NCI-H2107 (cell line): Measurements from ENCODE around the gene ATP6V0C.
"Not testable (repeated sequence)": the region's sequence is repeated elsewhere in the genome, so short reads cannot be mapped to it uniquely, and the experiment has no call there.

Source experiments
- DNase-seq: peaks from one replicate; lab custom pipeline; 2025; lab: John Stamatoyannopoulos, UW

Gene ATP6V0C

DNA sequence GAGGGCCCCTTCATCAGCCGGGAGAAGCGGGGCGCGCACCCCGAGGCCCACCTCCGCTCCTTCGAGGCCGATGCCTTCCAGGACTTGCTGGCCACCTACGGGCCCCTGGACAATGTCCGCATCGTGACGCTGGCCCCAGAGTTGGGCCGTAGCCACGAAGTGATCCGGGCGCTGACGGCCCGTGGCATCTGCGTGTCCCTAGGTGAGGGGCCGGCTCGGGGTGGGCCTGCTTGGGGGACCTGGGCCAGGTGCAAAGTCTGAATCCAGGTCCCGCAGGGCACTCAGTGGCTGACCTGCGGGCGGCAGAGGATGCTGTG is 14.0 kb downstream of the ATP6V0C start:
- no peak for DNase-seq

DNA sequence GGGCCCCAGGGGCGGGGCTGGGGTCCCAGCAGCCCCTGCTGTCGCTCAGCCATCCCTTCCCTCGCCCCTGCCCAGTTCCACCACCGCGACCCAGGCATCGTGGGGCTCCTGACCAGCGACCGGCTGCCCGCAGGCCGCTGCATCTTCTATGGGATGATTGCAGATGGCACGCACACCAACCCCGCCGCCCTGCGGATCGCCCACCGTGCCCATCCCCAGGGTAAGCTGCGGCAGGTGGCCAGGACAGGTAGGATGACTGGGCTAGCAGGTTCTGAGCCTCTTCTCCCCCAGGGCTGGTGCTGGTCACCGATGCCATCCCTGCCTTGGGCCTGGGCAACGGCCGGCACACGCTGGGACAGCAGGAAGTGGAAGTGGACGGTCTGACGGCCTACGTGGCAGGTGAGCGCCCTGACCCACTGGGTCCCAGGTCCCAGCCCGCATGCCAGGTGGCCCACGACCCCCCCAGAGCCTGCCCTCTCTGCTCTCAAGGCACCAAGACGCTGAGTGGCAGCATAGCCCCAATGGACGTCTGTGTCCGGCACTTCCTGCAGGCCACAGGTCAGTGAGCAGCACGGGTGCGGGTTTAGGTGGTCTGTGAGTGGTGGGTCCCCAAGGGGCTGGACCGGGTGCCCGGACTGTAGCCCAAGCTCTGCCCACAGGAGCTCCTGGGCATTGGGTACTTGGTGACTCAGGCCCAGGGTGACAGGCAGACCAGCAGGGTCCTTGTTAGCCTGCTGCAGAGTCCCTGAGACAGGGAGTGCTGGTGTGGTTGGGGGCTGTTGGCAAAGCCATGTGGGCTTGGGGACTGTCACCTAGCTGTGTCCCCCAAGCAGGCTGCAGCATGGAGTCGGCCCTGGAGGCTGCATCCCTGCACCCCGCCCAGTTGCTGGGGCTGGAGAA is 14.7 kb downstream of the ATP6V0C start:
- DNase-seq, result no peak

DNA sequence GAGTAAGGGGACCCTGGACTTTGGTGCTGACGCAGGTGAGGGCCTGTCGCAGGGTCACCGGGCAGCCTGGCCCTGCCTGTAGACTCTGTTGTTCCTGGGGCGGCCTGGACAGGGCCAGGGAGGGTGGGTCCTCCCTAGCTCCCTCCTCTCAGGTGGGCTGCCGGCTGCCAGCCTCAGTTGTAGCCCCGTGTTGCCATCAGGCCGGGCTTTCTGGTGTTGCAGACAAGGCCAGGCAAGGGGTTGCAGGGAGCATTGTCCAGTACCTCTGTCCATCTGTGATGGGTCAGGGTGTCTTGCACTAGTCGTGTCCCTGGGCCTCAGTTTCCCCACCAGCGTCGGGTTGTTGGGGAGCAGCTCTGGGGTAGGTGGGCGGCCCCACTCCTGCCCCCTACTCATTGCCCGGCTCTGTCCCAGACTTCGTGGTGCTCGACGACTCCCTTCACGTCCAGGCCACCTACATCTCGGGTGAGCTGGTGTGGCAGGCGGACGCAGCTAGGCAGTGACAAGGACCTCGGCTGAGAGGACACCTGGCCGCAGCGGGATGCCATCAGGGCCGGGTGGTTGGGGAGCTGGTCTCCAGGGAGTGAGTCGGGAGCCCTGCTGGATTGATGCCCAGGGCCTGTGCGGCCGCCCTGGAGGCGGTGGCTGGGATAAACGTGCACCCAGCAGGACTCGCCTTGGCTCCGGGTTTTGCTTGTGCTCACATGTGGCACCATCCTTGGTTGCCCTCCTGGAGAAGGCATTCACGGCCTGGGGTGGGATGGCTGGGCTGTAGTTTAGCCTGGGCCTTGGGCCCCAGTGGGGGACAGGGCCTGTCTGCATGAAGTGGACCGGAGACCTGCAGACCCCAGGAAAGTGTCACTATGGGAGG is 15.5 kb downstream of the ATP6V0C start:
- DNase-seq, result no peak

DNA sequence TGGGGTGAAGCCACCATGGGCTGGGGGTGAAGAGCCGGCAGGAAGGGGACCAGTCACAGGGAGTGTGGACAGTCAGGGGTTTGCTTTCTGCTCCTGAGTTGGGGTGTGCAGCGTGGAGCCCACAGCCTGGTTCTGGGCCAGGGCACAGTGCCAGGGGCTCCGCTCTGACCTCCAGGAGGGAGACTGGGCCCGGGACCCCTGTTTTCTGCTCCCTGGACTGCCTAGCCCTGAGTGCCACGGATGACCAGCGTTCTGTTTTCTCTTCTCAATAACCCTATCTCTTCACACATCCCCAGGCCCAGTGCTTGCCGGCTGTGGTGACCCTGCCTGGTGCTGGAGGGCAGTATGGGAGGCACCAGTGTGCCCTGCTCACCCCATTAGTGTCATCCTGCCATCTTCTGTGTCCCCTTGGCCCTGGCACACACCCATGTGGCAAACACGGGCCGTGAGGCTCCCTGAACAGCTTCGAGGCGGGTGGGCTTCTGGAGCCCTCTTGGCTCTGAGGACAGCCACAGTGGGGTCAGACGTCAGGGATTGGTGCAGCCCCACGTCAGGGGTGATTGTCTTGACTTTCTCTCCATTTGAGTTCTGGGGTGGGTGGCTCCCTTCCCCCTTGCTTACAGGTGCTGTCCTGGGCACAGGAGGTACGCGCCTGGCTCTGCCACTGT is 16.3 kb downstream of the ATP6V0C start:
- DNase-seq, result no peak

DNA sequence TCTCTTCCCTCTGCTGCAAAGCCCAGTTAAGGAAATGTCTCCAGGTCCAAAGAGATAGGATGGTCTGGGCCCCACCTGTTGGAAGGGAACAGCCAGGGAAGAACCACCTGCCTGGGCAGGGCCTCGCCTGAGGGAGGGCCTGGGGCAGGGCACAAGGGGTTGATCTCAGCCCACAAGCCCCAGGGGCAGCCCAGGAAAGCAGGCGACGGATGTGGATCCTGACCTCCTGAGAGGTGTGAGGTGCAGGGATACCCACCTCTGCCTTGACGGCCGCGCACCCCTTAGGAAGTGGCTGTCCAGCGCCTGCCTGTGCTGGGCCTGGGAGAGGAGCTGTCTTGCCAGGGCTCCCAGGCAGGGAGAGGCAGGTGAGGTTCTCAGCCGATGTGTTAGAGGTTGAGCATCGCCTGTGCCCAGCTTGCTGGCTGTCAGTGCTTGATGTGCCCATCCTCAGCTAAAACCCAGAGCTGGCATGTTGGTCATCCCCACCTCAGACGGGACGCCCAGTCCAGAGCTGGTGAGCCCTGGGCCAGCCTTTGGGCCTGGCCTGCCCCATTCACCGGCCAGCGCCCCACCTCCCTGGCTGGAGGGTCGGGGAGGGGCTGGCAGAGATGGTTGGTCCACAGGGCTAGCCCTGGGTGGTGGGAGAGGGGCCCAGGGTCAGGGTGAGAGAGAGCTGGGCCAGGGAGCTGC is 17.0 kb downstream of the ATP6V0C start:
- DNase-seq, result no peak

DNA sequence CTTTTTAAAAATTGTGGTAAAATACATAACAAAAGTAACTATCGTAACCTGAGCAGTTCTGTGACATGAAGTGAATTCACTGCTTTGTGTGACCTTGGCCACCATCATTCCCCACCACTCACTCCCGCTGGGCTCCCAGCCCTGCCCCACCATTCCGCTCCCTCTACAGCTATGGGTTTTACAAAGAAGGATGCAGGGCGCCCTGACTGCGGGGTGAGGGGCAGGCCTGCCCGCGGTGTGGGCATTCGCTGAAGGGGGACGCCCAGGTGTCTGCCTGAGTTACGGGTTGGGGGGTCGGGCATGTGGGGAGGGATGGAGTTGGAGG is 17.6 kb downstream of the ATP6V0C start, which contains the start of gene CEMP1:
TSS of gene CEMP1 (minus strand) at position 38 of the 325 bp plus-strand sequence. CDS start 335 bp downstream, outside the sequence.
- no peak for DNase-seq

DNA sequence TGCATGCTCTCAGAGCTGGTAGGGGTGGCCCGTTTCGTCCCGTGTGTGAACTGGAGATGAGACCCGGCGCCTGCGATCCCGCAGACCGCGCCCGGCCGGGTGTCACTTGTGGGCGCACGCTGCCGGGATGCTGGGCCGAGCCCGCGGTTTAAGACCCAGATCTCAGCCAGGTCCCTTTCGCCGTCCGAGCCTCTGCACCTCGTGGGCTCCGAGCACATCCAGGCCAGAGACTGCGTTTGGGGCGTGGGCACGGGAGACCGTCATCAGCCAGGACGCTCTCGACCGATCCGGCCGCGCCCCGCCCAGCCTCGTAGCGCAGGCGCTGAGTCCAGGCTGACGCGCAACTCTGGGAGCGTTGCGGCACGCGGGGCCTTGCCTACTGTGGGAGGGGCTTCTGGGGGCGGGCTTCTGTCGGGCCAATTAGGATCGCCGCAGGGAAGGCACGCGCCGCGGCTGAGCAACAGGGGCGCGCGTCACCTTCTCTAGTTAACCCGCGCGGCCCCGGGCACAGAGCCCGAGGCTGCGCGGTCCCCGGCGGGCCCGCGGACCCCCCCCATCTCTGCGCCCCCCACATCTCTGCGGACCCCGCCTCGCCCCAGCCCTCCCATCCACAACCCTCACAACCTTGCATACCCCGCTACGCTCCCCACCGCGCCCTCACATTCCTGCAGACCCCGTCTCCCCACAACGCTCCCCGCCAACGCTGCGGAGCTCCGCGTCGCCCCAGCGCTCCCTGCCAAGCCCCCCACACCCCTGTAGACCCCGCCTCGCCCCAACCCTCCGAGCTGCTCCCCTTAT is 18.1 kb downstream of the ATP6V0C start:
- DNase-seq, result peak; percentile 95

DNA sequence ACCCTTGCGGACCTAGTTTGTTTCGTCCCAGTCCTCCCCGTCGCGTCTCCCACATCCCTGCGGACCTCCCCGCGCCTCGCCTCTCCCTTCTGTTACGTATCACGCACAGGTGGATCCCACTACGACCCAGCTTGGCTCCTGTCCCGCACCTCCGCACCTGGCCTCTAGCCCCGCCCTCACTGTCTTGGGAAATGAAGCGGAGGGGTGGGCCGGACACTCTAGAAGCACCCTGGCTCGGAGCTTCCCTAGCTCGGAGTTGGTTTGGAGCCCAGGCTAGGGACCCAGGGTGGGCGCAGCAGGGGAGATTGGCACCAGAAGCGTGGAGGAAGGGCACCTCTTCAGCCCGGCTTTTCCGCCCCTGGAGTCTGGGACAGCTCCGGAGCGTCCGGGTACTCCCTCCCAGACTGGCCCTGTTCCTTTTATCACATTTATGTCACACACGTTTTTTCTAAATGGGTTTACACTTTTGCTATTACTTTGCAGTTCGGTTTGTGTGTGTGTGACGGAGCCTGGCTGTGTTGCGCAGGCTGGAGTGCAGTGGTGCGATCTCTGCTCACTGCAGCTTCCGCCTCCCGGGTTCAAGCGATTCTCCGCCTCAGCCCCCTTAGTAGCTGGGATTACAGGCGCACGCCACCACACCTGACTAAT is 18.9 kb downstream of the ATP6V0C start:
- DNase-seq, result no peak

DNA sequence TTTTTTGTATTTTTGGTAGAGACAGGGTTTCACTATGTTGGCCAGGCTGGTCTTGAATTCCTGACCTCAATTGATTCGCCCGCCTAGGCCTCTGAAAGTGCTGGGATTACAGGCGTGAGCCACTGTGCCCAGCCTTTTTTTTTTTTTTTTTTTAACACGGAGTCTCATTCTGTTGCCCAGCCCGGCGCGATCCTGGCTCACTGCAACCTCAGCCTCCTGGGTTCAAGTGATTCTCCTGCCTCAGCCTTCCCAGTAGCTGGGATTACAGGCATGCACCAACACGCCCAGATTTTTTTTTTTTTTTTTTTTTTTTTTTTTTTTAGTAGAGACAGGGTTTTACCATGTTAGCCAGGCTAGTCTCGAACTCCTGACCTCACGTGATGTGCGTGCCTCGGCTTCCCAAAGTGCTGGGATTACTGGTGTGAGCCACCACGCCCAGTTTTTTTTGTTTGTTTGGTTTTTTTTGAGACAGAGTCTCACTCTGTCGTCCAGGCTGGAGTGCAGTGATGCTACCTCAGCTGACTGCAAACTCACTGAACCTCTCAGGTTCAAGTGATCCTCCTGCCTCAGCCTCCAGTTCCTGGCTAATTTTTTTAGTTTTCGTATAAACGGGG is 19.5 kb downstream of the ATP6V0C start:
- DNase-seq, result not testable (repeated sequence)

DNA sequence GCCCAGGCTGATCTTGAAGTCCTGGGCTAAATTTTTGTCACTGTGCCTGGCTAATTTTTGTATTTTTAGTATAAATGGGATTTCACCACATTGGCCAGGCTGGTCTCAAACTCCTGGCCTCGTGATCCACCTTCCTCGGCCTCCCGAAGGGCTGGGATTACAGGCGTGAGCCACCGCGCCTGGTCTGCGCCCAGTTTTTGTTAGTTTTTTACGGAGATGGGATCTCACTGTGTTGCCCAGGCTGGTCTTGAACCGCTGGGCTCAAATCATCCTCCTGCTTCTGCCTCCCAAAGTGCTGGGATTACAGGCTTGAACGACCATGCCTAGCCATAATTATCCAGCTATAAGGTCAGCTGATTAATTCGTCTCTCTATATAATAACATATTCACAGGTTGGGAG is 20.2 kb downstream of the ATP6V0C start:
- no peak for DNase-seq

DNA sequence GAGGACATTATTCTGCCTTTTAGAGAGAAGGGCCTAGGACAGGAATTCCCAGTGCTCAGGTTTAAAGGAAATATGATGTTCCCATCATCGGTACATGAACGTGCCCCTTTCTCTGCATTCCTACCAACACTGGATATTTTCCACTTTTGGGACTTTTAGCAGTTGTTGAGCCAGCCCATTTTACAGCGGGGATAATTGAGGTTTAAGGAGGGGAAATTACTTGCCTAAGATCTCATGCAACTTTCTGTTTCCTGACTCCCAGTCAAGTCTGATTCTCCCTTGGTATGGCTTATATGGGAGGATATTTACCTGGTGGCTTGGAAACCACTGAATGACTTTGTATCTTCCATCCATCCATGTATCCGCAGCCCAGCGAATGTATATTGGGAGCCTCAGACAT is 20.6 kb downstream of the ATP6V0C start:
- not testable (repeated sequence) for DNase-seq

DNA sequence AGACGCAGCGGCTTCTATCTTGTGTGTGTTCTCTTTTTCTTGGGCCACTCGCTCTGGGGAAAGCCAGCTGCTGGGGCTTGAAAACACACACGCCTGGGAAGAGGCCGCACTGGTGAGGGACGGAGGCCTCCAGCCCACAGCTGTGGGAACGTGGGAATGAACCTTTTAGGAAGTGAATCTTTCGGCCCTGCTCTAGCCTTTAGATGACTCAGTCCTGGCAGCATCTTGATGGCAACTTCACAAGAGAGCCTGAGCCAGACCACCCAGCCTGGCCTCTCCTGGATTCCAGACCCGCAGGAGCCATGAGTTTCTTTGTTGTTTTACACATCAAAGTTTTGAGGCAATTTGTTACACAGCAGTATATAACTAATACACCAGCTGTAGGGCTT is 21.9 kb downstream of the ATP6V0C start:
- DNase-seq, result no peak

DNA sequence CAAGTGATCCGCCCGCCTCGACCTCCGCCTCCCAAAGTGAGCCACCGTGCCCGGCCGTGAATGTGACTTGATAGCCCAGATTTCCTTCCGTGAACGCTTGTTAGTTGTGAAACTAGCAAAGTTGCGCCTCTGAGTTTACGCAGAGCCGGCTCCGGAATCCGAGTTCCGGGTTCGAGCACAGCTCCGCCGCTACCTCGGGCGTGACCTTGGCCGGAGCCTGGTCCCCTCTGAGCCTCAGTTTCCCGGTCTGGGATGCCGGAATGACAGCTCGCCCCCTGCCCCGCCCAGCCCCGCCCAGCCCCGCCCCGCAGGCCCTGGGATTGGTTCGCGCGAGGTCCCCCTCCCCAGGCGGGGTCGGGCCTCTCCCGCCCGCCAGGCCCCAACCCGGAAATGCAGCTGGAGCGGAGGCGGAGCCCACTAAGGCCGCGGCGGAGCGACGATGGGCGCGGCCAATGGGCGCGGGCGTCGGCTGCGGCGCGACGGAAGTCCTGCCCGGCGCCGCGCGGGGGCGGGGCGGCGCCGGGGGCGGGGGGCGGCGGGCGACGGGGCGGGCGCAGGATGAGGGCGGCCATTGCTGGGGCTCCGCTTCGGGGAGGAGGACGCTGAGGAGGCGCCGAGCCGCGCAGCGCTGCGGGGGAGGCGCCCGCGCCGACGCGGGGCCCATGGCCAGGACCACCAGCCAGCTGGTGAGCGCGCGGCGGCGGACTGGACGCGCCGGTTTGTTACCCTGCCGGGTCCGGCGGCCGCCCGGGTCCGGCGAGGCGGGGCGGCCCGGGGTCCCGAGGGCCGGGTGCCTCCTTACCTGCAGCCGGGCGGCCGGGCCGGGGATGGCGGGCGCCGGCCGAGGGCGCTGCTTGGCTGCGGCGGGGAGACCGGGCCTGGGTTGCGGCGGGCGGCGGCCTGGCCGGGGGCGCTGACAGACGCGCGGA is 24.0 kb downstream of the ATP6V0C start, which contains the start of gene PDPK1:
TSS of gene PDPK1 (plus strand) at position 571 of the 929 bp plus-strand sequence. CDS start at position 663, 92 bp downstream.
- DNase-seq, result peak; percentile 85

DNA sequence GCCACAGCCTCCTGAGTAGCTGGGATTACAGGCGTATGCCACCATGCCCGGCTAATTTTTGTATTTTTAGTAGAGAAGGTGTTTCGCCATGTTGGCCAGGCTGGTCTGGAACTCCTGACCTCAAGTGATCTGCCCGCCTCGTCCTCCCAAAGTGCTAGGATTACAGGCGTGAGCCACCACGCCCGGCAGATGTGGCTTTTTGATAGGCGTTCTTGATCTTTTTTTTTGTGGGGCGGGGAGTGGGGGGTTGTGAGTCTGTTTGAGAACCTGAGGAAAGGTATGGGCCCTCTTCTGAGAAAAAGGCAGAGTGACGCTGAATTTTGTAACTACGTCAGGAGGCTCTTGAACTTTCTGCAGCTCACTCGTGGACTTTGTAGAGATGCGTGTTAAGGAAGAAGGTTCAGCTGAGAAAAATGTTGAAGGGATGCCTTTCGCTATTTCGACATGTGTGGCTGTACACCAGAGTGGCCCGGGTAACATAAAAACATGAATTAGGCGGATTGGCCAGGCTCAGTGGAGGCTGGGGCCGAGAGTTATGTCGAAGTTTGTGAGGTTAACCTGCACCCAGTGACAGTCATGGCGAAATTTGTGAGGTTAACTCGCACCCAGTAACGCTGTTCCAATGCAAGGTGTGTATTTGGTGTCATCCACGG is 25.6 kb downstream of the ATP6V0C start:
- DNase-seq, result not testable (repeated sequence)

DNA sequence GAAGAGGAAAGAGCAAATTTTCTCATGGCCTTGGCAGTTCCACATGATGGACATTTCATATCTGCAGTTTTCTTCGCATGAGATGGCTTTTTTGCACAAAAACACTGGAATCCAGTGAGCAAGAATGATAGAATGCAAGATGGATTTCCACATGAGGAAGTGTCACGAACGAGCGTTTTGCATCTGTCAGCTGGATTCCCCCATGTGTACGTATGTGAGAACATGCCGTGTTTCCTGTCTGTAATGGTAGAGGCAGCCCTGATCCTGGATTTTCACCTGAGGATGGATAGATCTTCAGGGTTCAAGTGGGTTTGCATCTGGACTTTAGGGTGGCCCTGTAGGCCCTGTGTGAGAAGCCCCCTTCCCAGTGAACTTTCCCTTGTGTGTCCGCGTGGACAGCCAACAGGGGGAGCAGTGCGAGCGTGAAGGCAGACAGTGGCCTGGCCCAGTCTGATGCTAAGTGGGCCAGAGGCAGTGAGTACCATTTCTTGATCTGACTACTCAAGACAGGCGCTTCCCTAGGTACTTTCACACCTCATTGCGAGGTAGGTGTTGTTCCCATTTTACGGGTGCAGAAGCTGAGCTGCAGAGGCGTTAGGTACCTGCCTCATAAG is 26.2 kb downstream of the ATP6V0C start:
- not testable (repeated sequence) for DNase-seq

DNA sequence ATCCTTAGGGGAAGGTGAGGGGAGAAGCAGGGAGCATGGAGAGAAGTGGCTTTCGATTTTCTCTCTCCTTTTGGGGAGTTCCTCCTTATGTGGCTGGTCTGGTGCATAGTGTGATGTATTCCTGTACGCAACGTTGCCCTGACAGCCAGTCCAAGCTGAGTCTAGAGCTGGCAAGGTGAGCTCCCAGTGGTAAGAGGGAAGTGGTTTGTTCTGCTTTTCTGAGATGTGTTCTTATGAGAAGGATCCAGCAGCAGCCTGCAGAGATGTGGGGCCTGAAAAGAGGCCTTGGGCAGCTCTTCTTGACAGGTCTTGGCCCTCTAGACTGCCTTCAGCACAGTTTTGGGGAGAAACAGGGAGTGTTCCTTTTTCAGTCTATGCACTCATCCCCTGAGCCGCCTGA is 27.2 kb downstream of the ATP6V0C start:
- DNase-seq, result not testable (repeated sequence)

DNA sequence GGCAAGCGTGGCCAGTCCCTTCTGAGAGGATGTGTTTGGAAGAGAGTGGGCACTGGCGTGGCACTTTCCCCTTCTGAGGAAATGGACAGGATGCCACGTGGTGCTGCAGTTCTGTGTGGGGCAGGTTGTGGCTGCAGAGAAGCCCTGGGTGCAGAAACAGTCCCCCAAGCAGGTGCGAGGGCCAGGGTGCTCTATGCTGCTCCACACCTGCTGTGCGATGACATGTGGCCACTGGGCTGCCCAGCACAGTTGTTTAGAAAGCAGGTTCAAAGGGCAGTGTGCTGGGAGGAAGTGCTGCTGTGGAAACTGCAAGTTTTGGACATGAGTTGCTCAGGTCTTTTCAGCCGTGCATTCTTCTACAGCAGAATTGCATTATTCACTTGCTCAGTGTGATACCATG is 27.7 kb downstream of the ATP6V0C start:
- not testable (repeated sequence) for DNase-seq

DNA sequence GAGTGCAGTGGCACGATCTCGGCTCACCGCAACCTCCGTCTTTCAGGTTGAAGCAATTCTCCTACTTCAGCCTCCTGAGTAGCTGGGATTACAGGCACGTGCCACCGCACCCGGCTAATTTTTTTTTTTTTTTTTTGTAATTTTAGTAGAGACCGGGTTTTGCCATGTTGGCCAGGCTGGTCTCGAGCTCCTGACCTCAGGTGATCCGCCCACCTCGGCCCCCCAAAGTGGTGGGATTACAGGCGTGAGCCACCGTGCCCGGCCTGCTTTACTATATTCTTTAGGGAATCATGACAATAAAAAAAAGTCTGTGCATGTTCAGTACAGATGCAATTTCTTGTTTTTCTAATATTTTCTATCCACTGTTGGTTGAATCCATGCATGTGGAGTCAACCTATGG is 30.0 kb downstream of the ATP6V0C start:
- DNase-seq, result not testable (repeated sequence)
